ENCODE data around the gene ARL17B.

DNA sequence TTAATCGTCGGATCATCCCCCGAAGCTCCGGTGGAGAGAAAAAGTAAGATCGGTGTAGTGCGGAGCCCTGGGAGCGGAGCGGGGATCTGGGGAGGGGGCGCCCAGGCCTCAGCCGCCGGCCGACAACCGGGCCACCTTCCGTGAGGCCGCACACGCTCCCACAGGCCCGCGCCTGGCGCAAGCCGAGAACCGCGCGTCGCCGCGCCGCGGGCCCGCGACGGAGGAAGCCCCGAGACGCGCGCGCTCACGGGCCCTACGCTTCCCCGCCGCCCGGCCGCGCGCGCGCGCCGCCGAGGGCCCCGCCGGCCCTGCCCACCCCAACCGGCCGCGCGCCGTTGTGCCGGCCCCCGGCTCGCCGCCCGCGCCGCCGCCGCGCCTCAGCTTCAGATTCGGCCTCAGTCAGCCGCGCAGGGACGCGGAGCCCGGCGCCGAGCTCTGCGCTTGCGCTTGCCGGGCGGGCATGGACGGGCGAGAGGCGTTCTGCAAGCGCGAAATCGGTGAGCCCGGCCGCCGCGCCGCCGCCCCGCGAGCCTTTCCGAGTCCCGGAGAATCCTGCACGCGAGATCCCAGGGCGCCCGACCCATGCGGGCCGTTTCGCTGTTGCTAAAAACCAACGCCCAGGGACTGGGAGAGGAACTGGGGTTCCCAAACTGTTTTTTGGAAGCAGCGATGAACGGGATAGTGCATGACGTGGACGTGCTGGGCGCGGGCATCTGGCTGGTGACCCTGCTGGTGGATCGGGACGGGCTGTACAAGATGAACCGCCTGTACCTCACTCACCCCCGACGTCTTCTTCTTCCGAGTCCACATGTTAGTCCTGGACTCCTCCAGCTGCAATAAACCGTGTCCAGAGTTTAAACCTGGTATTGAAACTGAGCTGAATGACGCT is 94.7 kb downstream of the ARL17B start:
- TF ChIP-seq, protein P1, sequence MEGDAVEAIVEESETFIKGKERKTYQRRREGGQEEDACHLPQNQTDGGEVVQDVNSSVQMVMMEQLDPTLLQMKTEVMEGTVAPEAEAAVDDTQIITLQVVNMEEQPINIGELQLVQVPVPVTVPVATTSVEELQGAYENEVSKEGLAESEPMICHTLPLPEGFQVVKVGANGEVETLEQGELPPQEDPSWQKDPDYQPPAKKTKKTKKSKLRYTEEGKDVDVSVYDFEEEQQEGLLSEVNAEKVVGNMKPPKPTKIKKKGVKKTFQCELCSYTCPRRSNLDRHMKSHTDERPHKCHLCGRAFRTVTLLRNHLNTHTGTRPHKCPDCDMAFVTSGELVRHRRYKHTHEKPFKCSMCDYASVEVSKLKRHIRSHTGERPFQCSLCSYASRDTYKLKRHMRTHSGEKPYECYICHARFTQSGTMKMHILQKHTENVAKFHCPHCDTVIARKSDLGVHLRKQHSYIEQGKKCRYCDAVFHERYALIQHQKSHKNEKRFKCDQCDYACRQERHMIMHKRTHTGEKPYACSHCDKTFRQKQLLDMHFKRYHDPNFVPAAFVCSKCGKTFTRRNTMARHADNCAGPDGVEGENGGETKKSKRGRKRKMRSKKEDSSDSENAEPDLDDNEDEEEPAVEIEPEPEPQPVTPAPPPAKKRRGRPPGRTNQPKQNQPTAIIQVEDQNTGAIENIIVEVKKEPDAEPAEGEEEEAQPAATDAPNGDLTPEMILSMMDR (IDR thresholded peaks at IDR 0.05) = peak in 1 of 4 experiments; percentile 3
- no peak for TF ChIP-seq POLR2A (IDR thresholded peaks at IDR 0.05)

Measured in prostate gland (tissue), 2 donors.